ENCODE data around the gene EPHA3.

EPHA3 gene

DNA sequence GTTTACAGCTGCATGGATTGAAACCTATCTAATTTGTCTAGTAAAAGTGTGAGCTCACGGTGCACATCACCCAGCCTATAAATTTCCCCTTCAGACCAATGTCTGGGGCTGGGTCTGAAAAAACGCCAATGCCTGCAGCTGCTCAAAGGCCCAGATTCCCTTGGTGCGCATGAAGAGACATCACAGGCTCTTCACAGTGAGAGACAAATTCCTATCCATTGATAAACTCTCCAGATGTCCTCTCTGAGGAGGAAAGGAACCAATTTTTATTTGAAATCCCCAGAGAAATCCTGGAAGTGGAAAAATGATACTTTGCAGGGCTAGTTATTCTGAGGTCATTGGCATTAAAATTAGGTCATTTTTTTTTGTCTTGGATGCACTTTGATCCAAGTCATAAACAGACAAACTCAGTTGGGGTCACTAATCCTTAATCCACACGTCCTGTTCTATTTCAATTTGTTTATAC lies 360.5 kb downstream of the EPHA3 start:
- no peak for DNase-seq

DNA sequence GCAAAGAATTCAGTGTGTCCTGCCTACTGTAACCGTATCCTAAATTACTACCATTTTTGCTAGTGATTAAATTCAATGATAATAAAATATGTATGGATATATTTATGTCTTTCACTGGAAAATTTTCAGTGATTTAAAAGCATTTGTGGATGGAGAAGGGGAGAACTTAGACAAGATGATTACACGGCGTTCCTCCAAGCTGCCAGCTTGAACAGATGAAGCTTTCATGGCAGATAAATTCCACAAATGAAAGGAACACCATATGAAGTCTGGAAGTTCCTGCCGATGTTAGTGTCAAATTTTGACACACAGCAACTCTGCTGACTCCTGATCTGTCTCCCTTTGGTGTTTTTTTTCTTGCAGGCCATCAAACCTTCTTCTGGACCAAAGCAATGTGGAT lies 364.7 kb downstream of the EPHA3 start:
- no peak for DNase-seq

- DNase-seq = no peak
These were observed 367.1 kb downstream of the EPHA3 start for GRCh38 chr3:89474333-89475130.

- no peak for DNase-seq
These were observed 381.6 kb downstream of the EPHA3 start for GRCh38 chr3:89488800-89489580.

DNA sequence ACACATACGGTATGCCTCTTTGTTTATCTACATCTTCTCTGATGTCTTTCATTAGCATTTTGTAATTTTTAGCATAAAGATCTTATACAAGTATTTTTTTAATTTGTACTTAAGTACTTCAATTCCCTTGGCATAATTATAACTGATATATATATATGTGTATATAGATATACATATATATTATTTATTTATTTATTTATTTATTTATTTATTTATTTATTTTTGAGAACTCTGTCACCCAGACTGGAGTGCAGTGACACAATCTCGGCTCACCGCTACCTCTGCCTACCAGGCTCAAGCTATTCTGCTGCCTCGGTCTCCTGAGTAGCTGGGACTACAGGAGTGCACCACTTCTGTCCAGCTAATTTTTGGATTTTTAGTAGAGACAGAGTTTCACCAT lies 382.7 kb downstream of the EPHA3 start:
- DNase-seq = no peak

- no peak for DNase-seq
These were observed 387.3 kb downstream of the EPHA3 start for GRCh38 chr3:89494734-89495133.

GRCh38 chr3:89503891-89504391 lies 396.5 kb downstream of the EPHA3 start:
- no peak for DNase-seq

GRCh38 chr3:89504432-89504831 lies 397.0 kb downstream of the EPHA3 start:
- no peak for DNase-seq

- DNase-seq = no peak
These were observed 399.2 kb downstream of the EPHA3 start for GRCh38 chr3:89506462-89507103.

- no peak for DNase-seq
These were observed 413.9 kb downstream of the EPHA3 start for GRCh38 chr3:89521328-89521727.

DNA sequence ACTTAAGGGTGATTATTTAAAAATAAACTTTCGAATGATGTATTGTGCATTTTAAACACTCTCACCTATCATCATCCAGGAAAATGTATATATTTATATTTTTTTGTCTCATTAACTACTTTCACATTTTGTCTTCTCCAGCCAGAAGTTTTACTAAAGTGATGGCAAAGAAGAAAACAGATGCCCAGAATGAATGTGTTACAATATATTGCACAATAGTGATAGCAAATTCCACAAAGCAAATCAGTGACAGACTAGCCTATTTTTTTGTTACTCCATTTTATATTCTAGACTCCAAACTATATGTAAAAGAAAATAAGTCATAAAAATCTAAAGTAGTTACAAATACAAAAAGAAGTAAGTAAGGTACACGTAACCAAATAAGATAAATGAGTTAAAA lies 414.7 kb downstream of the EPHA3 start:
- no peak for DNase-seq

GRCh38 chr3:89525609-89526008 lies 418.2 kb downstream of the EPHA3 start:
- DNase-seq = no peak

DNA sequence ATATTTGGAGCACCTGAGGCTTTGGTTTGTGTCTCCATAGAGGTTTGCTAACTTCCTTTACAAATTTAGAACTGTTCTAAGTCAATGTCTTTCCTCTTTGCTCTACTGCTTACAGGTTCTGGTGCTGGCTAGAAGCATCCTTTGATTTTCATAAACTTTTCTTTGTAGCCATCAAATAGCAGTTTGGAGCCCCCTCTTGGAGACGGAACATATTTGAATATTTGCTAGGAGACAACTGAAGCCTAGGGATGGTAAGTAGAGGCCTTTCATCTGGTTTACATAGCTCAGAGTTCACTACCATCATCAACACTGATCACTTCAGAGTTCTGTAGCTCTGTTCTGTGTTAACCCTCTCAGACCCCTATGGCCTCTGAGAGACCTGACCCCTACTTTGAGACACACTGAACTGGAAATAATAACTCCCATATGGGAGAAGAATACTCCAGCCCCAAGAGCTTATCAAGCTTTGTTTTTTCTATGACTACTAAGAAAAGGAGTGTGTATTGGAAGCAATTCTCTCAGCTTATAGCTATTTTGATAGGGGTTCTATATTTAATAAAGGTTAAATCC lies 420.4 kb downstream of the EPHA3 start:
- DNase-seq = no peak
